ENCODE results near the gene REG4. TPM values are rescaled to one million over a fixed set of nuclear protein-coding genes. Genes with fewer than 3 reads are reported as not detected.

Gene REG4
- total and polyA plus RNA-seq, 2 donors (not counting 3 experiments of a cell fraction or from before 2014, with no cell fraction given): not detected

DNA sequence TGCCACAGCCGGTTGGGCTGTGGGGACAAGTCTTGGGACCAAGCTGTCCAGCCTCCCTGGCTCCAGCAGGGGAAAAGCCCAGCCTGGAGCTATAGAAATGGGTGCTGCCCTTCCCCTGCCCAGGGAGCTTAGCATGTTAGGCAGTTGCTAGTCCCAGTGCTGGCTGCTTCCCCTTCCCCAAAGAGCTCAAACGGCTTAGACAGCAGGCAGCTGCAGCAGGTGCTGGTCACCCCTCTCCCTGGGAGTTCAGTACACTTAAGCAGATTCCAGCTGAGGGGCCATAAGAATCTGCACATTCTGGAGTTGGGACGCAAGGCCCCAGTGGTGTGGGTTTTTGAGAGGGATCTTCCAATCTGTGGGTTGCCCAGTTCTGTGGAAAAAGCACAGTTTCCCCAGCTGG lies 11.1 kb upstream of the REG4 start:
- H3K27ac ChIP-seq (ENCODE audit: insufficient read depth, low read depth, low read length): no peak overlapping the region
- no TSS peak for BruUV-seq (replicated peaks)
- no peaks in the 10 kb centered on the region for H4K20me1 ChIP-seq (replicated peaks; ENCODE audit: control insufficient read depth, extremely low read depth, insufficient read depth, low read length)
- no peak for DNase-seq (ENCODE audit: low read depth, low spot score)
- H3K27me3 ChIP-seq (ENCODE audit: control insufficient read depth in 2 of 2, insufficient read depth in 2 of 2, low read length in 2 of 2): peaks cover 2 to 9% of the 10 kb centered on the region in 2 experiments
- FAIRE-seq: no peak
- ChIA-PET POLR2A (no interaction called here), CTCF (interaction anchor here (1.0 to 1.6 kb wide), 2 partner anchors 13 to 14 kb away, joined by 3 to 7 read pairs; no protein-coding TSS in a partner anchor)
- intact Hi-C loops (cut with micrococcal nuclease) (no loop called here), dilution Hi-C loops (cut with MboI; ENCODE audit: extremely low pct_ligation_motif_present, low sequenced_read_pairs) (no loop called here)
- H3K4me2 ChIP-seq (ENCODE audit: insufficient read depth, low read length): no peak overlapping the region
- no peak overlapping the region for H3K9ac ChIP-seq (replicated peaks; ENCODE audit: extremely low read depth, insufficient read depth, low read length)
- TF ChIP-seq MYC (IDR thresholded peaks at IDR 0.05; ENCODE audit: low read depth, low read length) (no peak), JUN (IDR thresholded peaks at IDR 0.05; ENCODE audit: borderline replicate concordance, insufficient read depth, insufficient read length, low read depth) (no peak), FOS (IDR thresholded peaks at IDR 0.05; ENCODE audit: borderline replicate concordance, insufficient read depth, low read length) (no peak), EZH2 (IDR thresholded peaks at IDR 0.05; ENCODE audit: borderline replicate concordance, low read depth, low read length, severe bottlenecking) (no peak), POLR2AphosphoS5 (IDR thresholded peaks at IDR 0.05; ENCODE audit: insufficient read depth, low read depth, low read length) (no peak), GATA2 (IDR thresholded peaks at IDR 0.05; ENCODE audit: insufficient read depth, insufficient read length, low read depth, low read length) (no peak), POLR2A (IDR thresholded peaks at IDR 0.05; ENCODE audit: low read depth, low read length) (no peak)
- TF ChIP-seq, protein P1, sequence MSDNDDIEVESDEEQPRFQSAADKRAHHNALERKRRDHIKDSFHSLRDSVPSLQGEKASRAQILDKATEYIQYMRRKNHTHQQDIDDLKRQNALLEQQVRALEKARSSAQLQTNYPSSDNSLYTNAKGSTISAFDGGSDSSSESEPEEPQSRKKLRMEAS (IDR thresholded peaks at IDR 0.05; ENCODE audit: insufficient read depth, insufficient read length): no peak
- TF ChIP-seq, protein P2, sequence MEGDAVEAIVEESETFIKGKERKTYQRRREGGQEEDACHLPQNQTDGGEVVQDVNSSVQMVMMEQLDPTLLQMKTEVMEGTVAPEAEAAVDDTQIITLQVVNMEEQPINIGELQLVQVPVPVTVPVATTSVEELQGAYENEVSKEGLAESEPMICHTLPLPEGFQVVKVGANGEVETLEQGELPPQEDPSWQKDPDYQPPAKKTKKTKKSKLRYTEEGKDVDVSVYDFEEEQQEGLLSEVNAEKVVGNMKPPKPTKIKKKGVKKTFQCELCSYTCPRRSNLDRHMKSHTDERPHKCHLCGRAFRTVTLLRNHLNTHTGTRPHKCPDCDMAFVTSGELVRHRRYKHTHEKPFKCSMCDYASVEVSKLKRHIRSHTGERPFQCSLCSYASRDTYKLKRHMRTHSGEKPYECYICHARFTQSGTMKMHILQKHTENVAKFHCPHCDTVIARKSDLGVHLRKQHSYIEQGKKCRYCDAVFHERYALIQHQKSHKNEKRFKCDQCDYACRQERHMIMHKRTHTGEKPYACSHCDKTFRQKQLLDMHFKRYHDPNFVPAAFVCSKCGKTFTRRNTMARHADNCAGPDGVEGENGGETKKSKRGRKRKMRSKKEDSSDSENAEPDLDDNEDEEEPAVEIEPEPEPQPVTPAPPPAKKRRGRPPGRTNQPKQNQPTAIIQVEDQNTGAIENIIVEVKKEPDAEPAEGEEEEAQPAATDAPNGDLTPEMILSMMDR (IDR thresholded peaks at IDR 0.05; ENCODE audit: extremely low read depth in 1 of 2, insufficient read depth in 1 of 2, low read depth in 1 of 2, low read length in 2 of 2): no peak
- H3K4me3 ChIP-seq (replicated peaks in 1 of 3; ENCODE audit: insufficient read depth in 1 of 3, low read depth in 1 of 3, low read length in 3 of 3): no peak overlapping the region
- H3K4me1 ChIP-seq (ENCODE audit: control insufficient read depth, extremely low read depth, insufficient read depth, low read length): no peaks in the 10 kb centered on the region
- no peaks in the 10 kb centered on the region for H3K9me1 ChIP-seq (replicated peaks; ENCODE audit: control insufficient read depth, extremely low read depth, insufficient read depth, low read length)
- no peaks in the 10 kb centered on the region for H3K79me2 ChIP-seq (ENCODE audit: control insufficient read depth, insufficient read depth, low read length)
- H3K36me3 ChIP-seq (ENCODE audit: control insufficient read depth in 2 of 2, extremely low read depth in 1 of 2, insufficient read depth in 2 of 2, low read length in 2 of 2): no peaks in the 10 kb centered on the region
- H2AFZ ChIP-seq (ENCODE audit: low read depth, low read length): no peak overlapping the region
- no peaks in the 10 kb centered on the region for H3K9me3 ChIP-seq (replicated peaks; ENCODE audit: control insufficient read depth, insufficient read depth, low read length)
